Measurements from ENCODE around the gene PCBP4.

Gene PCBP4

GRCh38 chr3:51967384-51968169 is at the start of gene PCBP4:
PCBP4 (minus strand) TSS chr3:51967454; CDS start chr3:51961240, 6,214 bp downstream.
- DNase-seq = no peak

DNA sequence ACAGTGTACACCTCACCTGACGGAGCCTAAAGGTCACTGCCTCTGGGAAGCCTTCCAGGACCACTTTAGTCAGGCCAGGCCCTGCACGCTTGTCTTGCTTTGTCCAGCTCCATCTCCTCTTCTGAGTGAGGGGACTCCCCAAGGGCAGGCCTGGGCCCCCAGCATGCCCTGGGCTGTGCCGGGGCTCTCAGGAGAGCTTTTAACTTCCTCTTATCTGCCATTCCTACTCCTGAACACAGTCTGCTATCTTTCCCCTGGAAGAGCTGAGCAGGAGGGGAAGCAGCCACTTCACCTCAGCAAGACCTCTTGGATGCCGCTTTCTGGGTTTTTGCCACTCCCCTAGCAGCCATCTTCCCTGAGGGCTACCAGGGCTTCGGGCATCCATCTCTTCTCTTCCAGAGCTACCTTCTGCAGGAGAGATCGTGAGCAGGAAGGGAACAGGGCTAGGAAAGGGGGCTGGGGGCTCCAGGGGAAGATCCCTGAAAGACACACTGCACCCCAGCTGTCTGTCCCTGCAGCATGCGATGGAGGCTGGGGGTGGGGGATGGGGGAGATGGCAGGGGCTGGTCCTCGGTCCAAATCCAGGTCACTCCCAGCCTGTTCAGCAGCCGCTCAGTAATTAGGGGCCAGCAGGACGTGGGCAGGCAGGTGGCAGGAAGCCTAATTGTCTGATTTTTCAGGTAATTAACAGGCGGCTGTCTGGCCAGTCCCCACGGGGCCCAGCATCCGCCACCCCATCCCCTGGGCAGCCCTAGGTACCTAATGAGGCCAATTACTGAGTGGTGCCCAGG is 48.4 kb upstream of the PCBP4 start:
- no peak for DNase-seq

GRCh38 chr3:52014613-52015012 is 47.4 kb upstream of the PCBP4 start:
- no peak for DNase-seq

- DNase-seq = no peak
These were observed 46.7 kb upstream of the PCBP4 start for GRCh38 chr3:52013802-52014598.

DNA sequence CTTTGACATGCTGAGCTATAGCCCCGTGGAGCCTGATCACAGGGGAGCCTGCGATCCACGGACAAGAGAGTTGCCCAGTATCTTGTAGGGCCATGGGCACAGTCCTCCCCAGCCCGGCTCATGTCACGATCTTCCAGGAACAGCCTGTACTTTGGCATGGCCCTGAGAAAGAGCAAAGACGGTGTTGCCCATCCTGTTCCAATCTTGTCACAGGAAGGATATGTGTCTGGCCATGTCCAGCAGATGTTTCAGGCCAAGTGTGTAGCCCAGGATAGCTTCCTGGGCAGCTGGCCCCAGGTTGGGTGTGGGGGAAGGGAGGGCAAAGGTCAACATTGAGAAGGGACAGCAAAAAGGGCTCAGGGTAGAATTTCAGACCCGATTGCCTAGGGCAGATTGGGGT is 45.4 kb upstream of the PCBP4 start:
- no peak for DNase-seq

DNA sequence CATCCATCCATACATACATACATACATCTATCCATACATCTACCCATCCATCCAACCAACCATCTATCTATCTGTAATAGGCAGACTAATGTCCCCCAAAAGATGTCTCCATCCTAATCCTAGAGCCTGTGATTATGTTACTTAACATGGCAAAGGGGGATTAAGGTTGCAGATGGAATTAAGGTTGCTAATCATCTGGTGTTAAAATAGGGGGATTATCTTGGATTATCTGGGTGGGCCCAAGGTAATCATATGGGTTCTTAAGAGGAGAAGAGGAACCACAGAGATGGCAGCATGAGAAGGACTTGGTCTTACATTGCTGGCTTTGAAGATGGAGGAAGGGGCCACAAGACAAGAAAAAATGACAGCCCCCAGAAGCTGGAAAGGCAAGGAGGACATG is 43.2 kb upstream of the PCBP4 start:
- DNase-seq = no peak

DNA sequence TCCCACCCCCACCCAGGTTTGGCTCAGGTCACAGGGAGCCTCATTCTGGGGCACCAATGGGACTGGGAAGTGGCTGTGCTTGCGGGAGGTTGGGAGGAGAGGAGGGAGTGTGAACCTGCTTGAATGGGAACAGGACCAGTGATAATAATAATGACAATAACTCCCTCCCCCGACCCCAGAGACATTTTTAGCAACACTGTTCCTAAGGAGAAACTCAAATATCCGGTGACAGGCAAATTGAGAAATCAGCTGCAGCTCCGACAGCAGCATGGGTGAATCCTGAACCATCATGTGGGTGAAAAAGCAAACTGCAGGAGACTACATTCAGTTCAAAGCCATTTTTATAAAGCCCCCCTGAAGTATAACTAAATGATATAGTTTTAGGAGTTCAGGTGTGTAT is 40.0 kb upstream of the PCBP4 start:
- DNase-seq = no peak

GRCh38 chr3:52006820-52007133 is 39.5 kb upstream of the PCBP4 start:
- DNase-seq = no peak

GRCh38 chr3:52006017-52006819 is 39.0 kb upstream of the PCBP4 start:
- DNase-seq = no peak

GRCh38 chr3:52005571-52005986 is 38.3 kb upstream of the PCBP4 start:
- DNase-seq = no peak

- no peak for DNase-seq
These were observed 37.7 kb upstream of the PCBP4 start for GRCh38 chr3:52004906-52005395.

GRCh38 chr3:52004163-52004787 is 37.0 kb upstream of the PCBP4 start:
- no peak for DNase-seq

DNA sequence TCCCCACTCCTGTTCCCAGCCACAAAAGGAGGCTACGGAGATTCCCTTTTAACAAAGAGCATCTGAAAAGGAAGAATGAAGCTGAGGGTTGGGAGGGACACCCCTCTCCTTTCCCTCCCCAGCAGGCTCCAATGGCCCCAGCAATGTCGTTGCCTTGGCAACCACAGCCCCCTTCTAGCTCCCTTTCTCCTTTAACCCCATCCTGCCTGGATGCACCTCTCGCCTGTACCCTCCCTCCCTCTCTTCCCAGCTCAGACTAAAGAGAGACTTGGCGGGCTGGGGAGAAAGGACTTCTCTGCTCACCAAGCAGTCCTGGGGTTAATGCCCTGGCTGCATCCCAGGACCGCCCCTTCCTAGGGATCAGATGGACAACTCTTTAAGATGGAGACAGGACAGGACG is 35.5 kb upstream of the PCBP4 start:
- no peak for DNase-seq

DNA sequence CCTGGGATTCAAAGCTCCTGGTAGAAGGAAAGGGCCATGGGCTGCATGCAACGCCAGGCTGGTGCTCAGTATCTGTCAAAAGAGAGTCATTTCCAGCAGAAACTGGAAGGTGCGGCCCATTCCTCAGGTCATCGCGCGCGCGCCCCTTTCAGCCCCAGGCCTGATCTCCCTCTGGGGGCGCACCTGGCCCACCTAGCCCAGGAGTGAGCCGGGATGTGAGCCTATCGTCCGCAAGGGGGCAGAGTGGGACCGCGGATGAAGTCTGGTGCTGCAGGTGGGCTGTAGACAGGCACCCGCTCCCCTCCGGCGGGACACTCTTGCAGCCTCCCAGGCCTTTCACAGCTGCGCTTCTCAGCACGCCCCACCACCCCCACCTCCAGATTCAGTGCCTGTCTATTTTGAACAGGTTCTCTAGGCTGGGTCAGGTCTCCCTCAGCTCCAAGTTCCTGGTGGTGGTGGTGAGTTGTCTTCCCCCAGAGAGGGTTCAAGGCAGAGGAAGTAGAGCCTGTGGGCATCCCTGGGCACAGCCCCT is 34.3 kb upstream of the PCBP4 start:
- DNase-seq = peak; percentile 71

DNA sequence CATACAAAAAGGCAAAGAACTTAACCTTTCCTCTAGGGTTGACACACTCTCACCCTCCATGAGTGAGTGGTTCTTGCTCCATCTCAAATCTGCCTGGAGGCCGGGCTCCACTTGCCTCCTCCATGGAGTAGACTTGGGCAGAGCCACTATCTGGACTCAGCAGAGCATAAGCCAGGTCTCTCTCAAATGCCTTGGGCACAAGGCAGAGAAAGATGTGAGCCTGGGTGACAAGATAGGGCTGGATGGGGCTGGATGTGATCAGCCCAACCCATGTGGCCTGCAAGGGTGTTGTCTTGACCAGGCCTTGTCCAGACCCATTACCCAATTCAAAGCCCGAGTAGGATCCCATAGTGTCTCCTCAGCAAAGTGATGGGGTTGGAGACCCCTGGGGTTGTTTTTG is 32.6 kb upstream of the PCBP4 start:
- no peak for DNase-seq

- no peak for DNase-seq
These were observed 31.5 kb upstream of the PCBP4 start for GRCh38 chr3:51998774-51999173.

DNA sequence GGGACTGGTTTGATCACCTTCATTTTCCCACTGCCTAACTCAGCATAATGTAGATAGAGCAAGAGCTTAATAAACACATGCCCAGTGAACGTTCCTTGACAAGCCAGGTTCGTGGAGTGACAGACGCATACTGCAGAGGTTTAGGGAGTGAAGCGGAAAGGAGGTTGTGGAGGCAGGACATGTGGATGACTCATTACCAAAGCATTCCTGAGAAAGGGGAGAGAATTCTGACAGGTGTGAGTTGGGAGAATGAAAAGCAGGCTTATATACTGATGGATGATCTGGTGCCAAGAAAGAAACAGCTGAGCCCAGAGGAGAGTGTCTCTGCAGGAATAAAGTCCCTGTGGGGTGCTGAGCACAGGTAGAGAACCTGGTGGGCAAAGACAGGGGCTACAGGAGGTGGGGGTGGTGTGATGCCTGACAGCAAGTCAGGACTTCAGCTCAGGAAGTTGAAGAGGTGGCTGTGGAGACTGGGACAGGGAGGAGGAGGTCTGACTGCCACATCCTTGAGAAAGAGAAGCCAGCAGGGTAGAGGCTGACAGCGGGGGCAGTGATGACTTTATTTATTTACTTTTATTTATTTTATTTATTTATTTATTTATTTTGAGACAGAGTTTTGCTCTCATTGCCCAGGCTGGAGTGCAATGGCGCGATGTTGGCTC is 30.8 kb upstream of the PCBP4 start:
- DNase-seq = no peak

DNA sequence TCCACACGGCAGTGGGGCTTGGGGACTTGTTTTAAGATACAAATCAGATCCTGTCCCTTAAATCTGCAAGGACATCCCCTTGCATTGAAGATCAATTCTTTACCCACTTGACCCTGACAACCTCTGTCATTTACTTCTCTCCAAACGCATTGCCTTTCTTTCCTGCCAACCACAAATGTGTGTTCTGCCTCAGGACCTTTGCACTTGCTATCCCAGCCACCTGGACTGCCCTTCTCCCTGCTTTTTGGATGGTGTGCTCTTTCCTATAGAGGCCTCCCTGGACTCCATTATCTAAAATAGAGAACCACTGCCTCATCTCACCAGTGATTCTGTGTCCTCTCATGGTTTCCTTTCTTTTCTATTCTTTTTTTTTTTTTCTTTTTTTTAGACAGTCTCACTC is 29.9 kb upstream of the PCBP4 start:
- no peak for DNase-seq

- DNase-seq = peak; percentile 74
These were observed 28.3 kb upstream of the PCBP4 start, which contains the start of gene RPL29 for GRCh38 chr3:51995346-51996163. RPL29 (minus strand) TSS chr3:51995895; CDS start chr3:51995461, 434 bp downstream.

DNA sequence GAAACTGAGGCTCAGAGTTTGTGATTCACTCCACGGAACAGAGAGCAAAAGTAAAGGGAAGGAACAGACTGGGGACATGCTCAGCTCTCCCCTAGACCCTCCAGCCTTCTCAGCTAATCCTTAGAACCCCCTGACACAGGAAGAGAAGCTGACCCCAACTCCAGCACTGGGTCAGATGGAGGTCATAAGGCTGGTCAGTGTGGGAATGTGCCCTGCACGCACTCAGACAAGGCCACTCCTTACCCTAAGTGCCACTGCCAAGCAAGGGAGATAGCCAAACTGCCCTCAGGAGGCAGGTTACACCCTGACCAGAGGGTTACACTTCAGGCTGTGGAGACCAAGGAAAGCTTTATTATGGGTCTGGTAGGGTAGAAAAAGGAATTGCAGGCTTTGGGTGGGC is 27.3 kb upstream of the PCBP4 start:
- DNase-seq = no peak
